K562 (cell line): ENCODE data around the gene RBM25. TPM values are rescaled to one million over a fixed set of nuclear protein-coding genes. Genes with fewer than 3 reads are reported as not detected.

Source experiments
- ATAC-seq: fragments of 200-7000 bp; cut with Tn5 transposase; 3 replicates; pipeline ENCODE4 v1.9.1; 2020; ENCODE audit warnings: moderate library complexity
- BruUV-seq: library from RNA; stranded (reverse); fragments of 400-500 nt; replicated peaks from 2 replicates; lab custom pipeline; 2021; lab: Mats Ljungman, UMichigan
- CTCF ChIA-PET: fragments of 300-600 bp; formaldehyde crosslinking; extraction: SDS; loops from one replicate; lab custom pipeline; 2021; ENCODE audit warnings: low intra/inter-chr PET ratio; lab: Yijun Ruan, JAX
- POLR2A ChIA-PET: fragments of 300-600, 350-650 bp; sonication (Branson Sonifier 250); formaldehyde crosslinking; extraction: SDS; loops from one replicate; lab custom pipeline; 2021; ENCODE audit warnings: antibody characterized with exemption, inconsistent platforms; lab: Yijun Ruan, JAX
- DNase-seq, 4 experiments: peaks; one replicate each; pipeline versions ENCODE4 v3.0.0 to v3.0.0-alpha.2; 2011 to 2018; ENCODE audit warnings: low spot score in 3 of 4, mixed read lengths in 3 of 4; ENCODE audit errors: extremely low read depth in 1 of 4
- FAIRE-seq: peaks from 2 replicates; lab custom pipeline; 2011; peaks lifted over from hg19 to GRCh38; lab: Jason Lieb, UNC
- H2AFZ ChIP-seq: 2 replicates; pipeline ENCODE4 v1.6.0; 2011; ENCODE audit warnings: low read depth, low read length, control low read depth, inconsistent platforms
- H3K27ac ChIP-seq: fragments of 200-600 bp; 3 replicates; pipeline ENCODE4 v1.8.0; 2011; ENCODE audit warnings: low read depth, mild to moderate bottlenecking, control low read depth, inconsistent platforms, low read length, moderate library complexity, mixed read lengths; ENCODE audit errors: extremely low read depth
- H3K27me3 ChIP-seq, 2 experiments: fragments of 300-600 bp in 1 of 2; 2 replicates in 1 of 2; 3 replicates in 1 of 2; pipeline versions ENCODE4 v1.6.0 to v1.8.0; 2011; ENCODE audit warnings: inconsistent platforms in 2 of 2, low read length in 2 of 2, mild to moderate bottlenecking in 1 of 2, mixed read lengths in 1 of 2, moderate library complexity in 1 of 2; ENCODE audit not compliant: control insufficient read depth in 2 of 2, insufficient read depth in 2 of 2
- H3K36me3 ChIP-seq: fragments of 300-600 bp; 3 replicates; pipeline ENCODE4 v1.8.0; 2011; ENCODE audit warnings: mild to moderate bottlenecking, low read length, inconsistent platforms; ENCODE audit not compliant: control insufficient read depth, insufficient read depth
- H3K4me1 ChIP-seq, 2 experiments: fragments of 200-600 bp in 1 of 2; replicated peaks in 1 of 2; 2 replicates in 1 of 2; 3 replicates in 1 of 2; pipeline versions ENCODE4 v1.5.1 to v1.8.0; 2011; ENCODE audit warnings: inconsistent platforms in 2 of 2, low read length in 2 of 2, mild to moderate bottlenecking in 1 of 2, mixed read lengths in 1 of 2, moderate library complexity in 1 of 2; ENCODE audit not compliant: control insufficient read depth in 2 of 2, insufficient read depth in 2 of 2
- H3K4me2 ChIP-seq: 2 replicates; pipeline ENCODE4 v1.6.1; 2011; ENCODE audit warnings: low read length, control low read depth, inconsistent platforms, mixed read lengths; ENCODE audit not compliant: insufficient read depth
- H3K4me3 ChIP-seq: fragments of 200-600 bp; sonication (generic), shearing (Covaris generic); 2 replicates; pipeline ENCODE4 v1.5.1; 2016; ENCODE audit warnings: control low read depth, inconsistent platforms
- H3K79me2 ChIP-seq: fragments of 200-600 bp; 3 replicates; pipeline ENCODE4 v1.8.0; 2011; ENCODE audit warnings: low read length, inconsistent platforms; ENCODE audit not compliant: control insufficient read depth, insufficient read depth
- H3K9ac ChIP-seq, 2 experiments: 2 replicates each; pipeline versions ENCODE4 v1.6.0 to v1.6.1; 2011; ENCODE audit warnings: low read depth in 2 of 2, low read length in 2 of 2, control low read depth in 1 of 2, inconsistent platforms in 1 of 2, mild to moderate bottlenecking in 1 of 2, mixed read lengths in 1 of 2; ENCODE audit not compliant: insufficient read depth in 1 of 2
- H3K9me1 ChIP-seq: one replicate; pipeline ENCODE4 v1.6.0; 2011; ENCODE audit warnings: inconsistent platforms, mild to moderate bottlenecking, low read length, moderate library complexity; ENCODE audit not compliant: control insufficient read depth, insufficient read depth
- H3K9me3 ChIP-seq: replicated peaks from 2 replicates; pipeline ENCODE4 v1.5.1; 2011; ENCODE audit warnings: low read depth, low read length, inconsistent platforms; ENCODE audit not compliant: control insufficient read depth, insufficient read depth
- H4K20me1 ChIP-seq: replicated peaks from 2 replicates; pipeline ENCODE4 v1.6.1; 2011; ENCODE audit warnings: low read length, inconsistent platforms, mixed read lengths; ENCODE audit not compliant: control insufficient read depth, insufficient read depth
- BHLHE40 ChIP-seq: IDR thresholded peaks from 2 replicates; pipeline ENCODE4 v1.6.1; 2011; ENCODE audit warnings: low read length, improper control_type of control experiment
- CREB3 ChIP-seq: fragments of 450-650 bp; conservative IDR thresholded peaks from 2 replicates; pipeline ENCODE4 v1.6.1; 2016; ENCODE audit warnings: missing genetic modification characterization, low read depth, mild to moderate bottlenecking, missing compliant biosample characterization, moderate library complexity
- ETV1 ChIP-seq: fragments of 450-650 bp; conservative IDR thresholded peaks from 2 replicates; pipeline ENCODE4 v1.6.1; 2016; ENCODE audit warnings: missing genetic modification characterization, control low read depth, low read depth, missing compliant biosample characterization
- KAT2B ChIP-seq: IDR thresholded peaks from one replicate; pipeline ENCODE4 v1.6.1; 2012; ENCODE audit warnings: low read depth, mild to moderate bottlenecking, control low read depth, inconsistent platforms, low read length, moderate library complexity
- KDM1A ChIP-seq, 2 experiments: fragments of 450-650 bp; IDR thresholded peaks; 2 replicates each; pipeline ENCODE4 v1.6.1; 2016; ENCODE audit warnings: mild to moderate bottlenecking in 2 of 2
- PHB2 ChIP-seq: fragments of 450-650 bp; IDR thresholded peaks from 2 replicates; pipeline ENCODE4 v1.6.1; 2017; ENCODE audit warnings: low read depth
- PML ChIP-seq: IDR thresholded peaks from 2 replicates; pipeline ENCODE4 v1.6.1; 2012; ENCODE audit warnings: low read length, inconsistent platforms
- ZC3H4 ChIP-seq: sonication (generic); formaldehyde crosslinking; IDR thresholded peaks from 2 replicates; pipeline ENCODE4 v1.9.0; 2021; ENCODE audit warnings: missing genetic modification reagents, borderline replicate concordance
- ZSCAN32 ChIP-seq: fragments of 450-650 bp; formaldehyde crosslinking; IDR thresholded peaks from 2 replicates; pipeline ENCODE4 v1.4.0; 2020; ENCODE audit warnings: mild to moderate bottlenecking, moderate library complexity
- WGBS: fragments of 100-300 bp; shearing (Covaris generic); methylation state at CpG from one replicate; pipeline ENCODE4 v1.1.6; 2016; ENCODE audit warnings: low coverage, mixed read lengths; ENCODE audit not compliant: insufficient coverage; ENCODE audit errors: missing lambda C conversion rate; 5-methylcytosine and 5-hydroxymethylcytosine counted together
- in situ Hi-C: fragments of 300-500 bp; cut with MboI; formaldehyde crosslinking; loops from 4 replicates; pipeline ENCODE4 v1.15.0; 2018; ENCODE audit warnings: inconsistent platforms, mixed read lengths
- intact Hi-C: fragments of 100-400 bp; cut with micrococcal nuclease; formaldehyde crosslinking; loops from 2 replicates; pipeline ENCODE4 v1.14.2; 2022
- polyA plus RNA-seq, 8 experiments: library from polyadenylated mRNA; depleted of rRNA in 4 of 8; stranded (reverse) in 5 of 8; unstranded in 3 of 8; fragments of >200 nt; fragmentation: Nextera tagmentation in 2 of 8; fragmentation: Illumina TruSeq in 1 of 8; extraction: Ambion mirVana in 2 of 8; extraction: Trizol in 1 of 8; gene quantifications; 2 replicates each; pipeline versions ENCODE4 v1.2.1 to v1.2.3, GENCODE V29; 2011 to 2014; ENCODE audit warnings: inconsistent platforms in 1 of 8, missing spikeins in 1 of 8
- total RNA-seq, 7 experiments: library from RNA; depleted of rRNA in 6 of 7; stranded (reverse); fragments of >200 nt in 6 of 7; fragmentation: Illumina TruSeq in 2 of 7; extraction: Trizol in 2 of 7; gene quantifications; 2 replicates each; pipeline versions ENCODE4 v1.2.1 to v1.2.3, GENCODE V29; 2011 to 2021; ENCODE audit warnings: low replicate concordance in 1 of 7

Gene RBM25
- total and polyA plus RNA-seq, 9 of the 15 experiments (the other 6 are each of a cell fraction or from before 2014, with no cell fraction given), result 28.6 to 80.1 (median 48.1) TPM

DNA sequence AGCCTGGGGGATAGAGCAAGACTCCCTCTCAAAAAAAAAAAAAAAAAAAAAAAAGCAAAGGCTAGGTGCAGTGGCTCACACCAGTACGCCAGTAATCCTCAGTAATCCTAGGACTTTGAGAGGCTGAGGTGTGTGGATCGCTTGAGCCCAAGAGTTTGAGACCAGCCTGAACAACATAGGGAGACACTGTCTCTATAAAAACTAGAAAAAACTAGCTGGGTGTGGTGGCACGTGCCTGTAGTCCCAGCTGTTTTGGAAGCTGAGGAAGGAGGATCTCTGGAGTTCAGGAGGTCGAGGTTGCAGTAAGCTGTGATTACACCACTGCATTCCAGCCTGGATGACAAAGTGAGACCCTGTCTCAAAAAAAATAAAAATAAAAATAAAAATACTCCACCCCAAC, 8.9 kb upstream of the RBM25 start:
- DNase-seq (no peak), FAIRE-seq (no peak), ATAC-seq (no peak)
- Histone ChIP-seq H3K9me3 (no peaks in the 10 kb centered on the region), H3K4me2 (no peak overlapping the region), H3K36me3 (no peaks in the 10 kb centered on the region), H2AFZ (0 out of 2 replicates have a peak overlapping the region, but pooled peaks have one; percentile 44), H3K27me3 (no peaks in the 10 kb centered on the region), H3K9ac (no peak overlapping the region), H3K79me2 (no peaks in the 10 kb centered on the region), H3K9me1 (no peaks in the 10 kb centered on the region), H4K20me1 (no peaks in the 10 kb centered on the region), H3K27ac (no peak overlapping the region), H3K4me1 (no peaks in the 10 kb centered on the region; a peak in 1 of 5 replicates), H3K4me3 (no peak overlapping the region)
- BruUV-seq, result no TSS peak
- WGBS, result 18% methylated on average over 3 of the region's 4 CpGs
- ChIA-PET CTCF (interaction anchor here (0.7 kb wide), 1 partner anchor 111 kb away, joined by 3 read pairs; no protein-coding TSS in a partner anchor), POLR2A (interaction anchor here (0.8 kb wide), 1 partner anchor 9 kb away, joined by 4 read pairs; the partner anchor contains the start of gene RBM25)
- in situ Hi-C loops (loop anchor here (25.0 kb wide), 1 partner anchor 413 kb away; the partner anchor contains the start of gene NUMB), intact Hi-C loops (no loop called here)
- TF ChIP-seq PHB2 (no peak), ZSCAN32 (no peak), ZC3H4 (no peak), BHLHE40 (peak; percentile 20; the same call in 1 of the 2 replicates), ETV1 (no peak), CREB3 (no peak), KAT2B (no peak), PML (no peak), KDM1A (IDR thresholded peaks at IDR 0.05) (peak in 1 of 2 experiments; percentile 28; a peak in 1 of 4 replicates)
